ENCODE results near the gene RSBN1L. TPM values are rescaled to one million over a fixed set of nuclear protein-coding genes. Genes with fewer than 3 reads are reported as not detected.
"Not testable (repeated sequence)": the region's sequence is repeated elsewhere in the genome, so short reads cannot be mapped to it uniquely, and the experiment has no call there.

The RSBN1L gene
- total and polyA plus RNA-seq, 7 experiments from 2014 or later = 7.7 to 41.7 (median 21.9) TPM

- Histone ChIP-seq H3K27me3 (ENCODE audit: control insufficient read depth in 2 of 2, insufficient read depth in 2 of 2, low read length in 2 of 2) (no peaks in the 10 kb centered on the region), H3K36me3 (ENCODE audit: control insufficient read depth in 2 of 3, insufficient read depth in 3 of 3, low read length in 3 of 3) (no peaks in the 10 kb centered on the region), H3K27ac (ENCODE audit: low read depth, low read length) (no peak overlapping the region), H3K4me1 (ENCODE audit: control insufficient read depth in 2 of 2, insufficient read depth in 2 of 2, low read length in 2 of 2) (peaks cover 11 to 36% of the 10 kb centered on the region in 2 donors), H3K4me3 (ENCODE audit: low read length) (no peak overlapping the region), H3K9me3 (ENCODE audit: control insufficient read depth in 2 of 3, low read length in 3 of 3) (no peaks in the 10 kb centered on the region)
- ChIA-PET POLR2A (interaction anchor here (0.9 to 1.1 kb wide), 2 partner anchors 18 kb away, joined by 3 read pairs; no protein-coding TSS in a partner anchor), CTCF (interaction anchor here (0.6 to 1.3 kb wide), 3 partner anchors 15 to 92 kb away, joined by 3 to 5 read pairs (median 4); no protein-coding TSS in a partner anchor)
- Mint-ChIP-seq H3K27me3 (no peaks in the 10 kb centered on the region), H3K36me3 (peaks cover 2 to 16% (median 5%) of the 10 kb centered on the region in 5 donors), H3K27ac (peak overlapping the region in 2 of 9 donors; percentile 7 to 86), H3K9me3 (no peaks in the 10 kb centered on the region), H3K4me3 (peak overlapping the region in 9 of 10 donors; percentile 3 to 76 (median 43)), H3K4me1 (peaks cover 35 to 88% (median 60%) of the 10 kb centered on the region in 7 donors)
- ATAC-seq (no peak), DNase-seq (no peak)
- intact Hi-C loops (cut with micrococcal nuclease) = loop anchor here in 1 of 2 donors (1.0 kb wide), 1 partner anchor 7 kb away; no protein-coding TSS in a partner anchor
Observed at GRCh38 chr7:77702968-77703472, 6.8 kb downstream of the RSBN1L start.

- not testable (repeated sequence) for DNase-seq
- peaks cover 6 to 35% of the 10 kb centered on the region in 2 donors for H3K4me1 ChIP-seq (ENCODE audit: control insufficient read depth in 2 of 2, insufficient read depth in 2 of 2, low read length in 2 of 2)
- POLR2A ChIA-PET = interaction anchor here (0.9 to 1.1 kb wide), 2 partner anchors 18 kb away, joined by 3 read pairs; no protein-coding TSS in a partner anchor
Observed at GRCh38 chr7:77703669-77704068, 7.4 kb downstream of the RSBN1L start.

GRCh38 chr7:77707504-77707992, 11.3 kb downstream of the RSBN1L start:
- CTCF ChIA-PET = interaction anchor here (1.0 kb wide), 2 partner anchors 50 to 179 kb away, joined by 3 to 6 read pairs; no protein-coding TSS in a partner anchor
- Histone ChIP-seq H3K9me3 (ENCODE audit: control insufficient read depth in 2 of 3, low read length in 3 of 3) (no peaks in the 10 kb centered on the region), H3K27me3 (ENCODE audit: control insufficient read depth in 2 of 2, insufficient read depth in 2 of 2, low read length in 2 of 2) (no peaks in the 10 kb centered on the region), H3K4me3 (ENCODE audit: low read length) (no peak overlapping the region), H3K4me1 (ENCODE audit: control insufficient read depth in 2 of 2, insufficient read depth in 2 of 2, low read length in 2 of 2) (peaks cover 0 to 20% of the 10 kb centered on the region in 2 donors), H3K36me3 (ENCODE audit: control insufficient read depth in 2 of 3, insufficient read depth in 3 of 3, low read length in 3 of 3) (peaks cover 0 to 12% (median 0%) of the 10 kb centered on the region in 3 experiments), H3K27ac (ENCODE audit: low read depth, low read length) (no peak overlapping the region)
- peak overlapping the region in 1 of 10 donors; percentile 50 for H3K4me3 Mint-ChIP-seq
- H3K9me3 Mint-ChIP-seq = no peaks in the 10 kb centered on the region
- intact Hi-C loops (cut with micrococcal nuclease) = no loop called here
- POLR2A ChIA-PET = interaction anchor here (1.6 kb wide), 1 partner anchor 12 kb away, joined by 4 read pairs; no protein-coding TSS in a partner anchor
- H3K4me1 Mint-ChIP-seq = peaks cover 23 to 88% (median 56%) of the 10 kb centered on the region in 7 donors
- H3K36me3 Mint-ChIP-seq = peaks cover 0 to 37% (median 11%) of the 10 kb centered on the region in 5 donors
- no peaks in the 10 kb centered on the region for H3K27me3 Mint-ChIP-seq
- no peak for DNase-seq
- no peak overlapping the region for H3K27ac Mint-ChIP-seq
- no peak for ATAC-seq

More at GRCh38 chr7:77703669-77704068, 7.4 kb downstream of the RSBN1L start:
- H3K27ac ChIP-seq (ENCODE audit: low read depth, low read length); H3K9me3 Mint-ChIP-seq; H3K36me3 ChIP-seq (ENCODE audit: control insufficient read depth in 2 of 3, insufficient read depth in 3 of 3, low read length in 3 of 3); H3K27ac Mint-ChIP-seq; ATAC-seq; H3K27me3 Mint-ChIP-seq; intact Hi-C loops (cut with micrococcal nuclease); H3K9me3 ChIP-seq (ENCODE audit: control insufficient read depth in 2 of 3, low read length in 3 of 3); H3K27me3 ChIP-seq (ENCODE audit: control insufficient read depth in 2 of 2, insufficient read depth in 2 of 2, low read length in 2 of 2); H3K4me3 ChIP-seq (ENCODE audit: low read length): not testable (repeated sequence)
- Mint-ChIP-seq H3K4me1 (peaks cover 34 to 88% (median 60%) of the 10 kb centered on the region in 7 donors), H3K36me3 (peaks cover 4 to 20% (median 5%) of the 10 kb centered on the region in 5 donors), H3K4me3 (peak overlapping the region in 4 of 10 donors; percentile 29 to 76 (median 40))
- CTCF ChIA-PET = interaction anchor here (0.6 to 1.3 kb wide), 2 partner anchors 16 to 46 kb away, joined by 4 to 5 read pairs; no protein-coding TSS in a partner anchor

GRCh38 chr7:77710067-77710466, 13.8 kb downstream of the RSBN1L start:
- no peaks in the 10 kb centered on the region for H3K27me3 ChIP-seq (ENCODE audit: control insufficient read depth in 2 of 2, insufficient read depth in 2 of 2, low read length in 2 of 2)
- peak overlapping the region in 7 of 10 donors; percentile 1 to 42 (median 29) for H3K4me3 Mint-ChIP-seq
- ChIA-PET CTCF (no interaction called here), POLR2A (no interaction called here)
- H3K27me3 Mint-ChIP-seq = no peaks in the 10 kb centered on the region
- H3K36me3 ChIP-seq (ENCODE audit: control insufficient read depth in 2 of 3, insufficient read depth in 3 of 3, low read length in 3 of 3) = peaks cover 0 to 12% (median 0%) of the 10 kb centered on the region in 3 experiments
- H3K9me3 ChIP-seq (ENCODE audit: control insufficient read depth in 2 of 3, low read length in 3 of 3) = no peaks in the 10 kb centered on the region
- DNase-seq = no peak
- no peak for ATAC-seq
- no peak overlapping the region for H3K27ac ChIP-seq (ENCODE audit: low read depth, low read length)
- intact Hi-C loops (cut with micrococcal nuclease) = loop anchor here in 1 of 2 donors (1.0 kb wide), 1 partner anchor 8 kb away; no protein-coding TSS in a partner anchor
- peaks cover 0 to 7% of the 10 kb centered on the region in 2 donors for H3K4me1 ChIP-seq (ENCODE audit: control insufficient read depth in 2 of 2, insufficient read depth in 2 of 2, low read length in 2 of 2)
- H3K4me1 Mint-ChIP-seq = peaks cover 25 to 88% (median 55%) of the 10 kb centered on the region in 7 donors
- H3K36me3 Mint-ChIP-seq = peaks cover 0 to 41% (median 11%) of the 10 kb centered on the region in 5 donors
- H3K27ac Mint-ChIP-seq = peak overlapping the region in 6 of 9 donors; percentile 1 to 68 (median 6)
- H3K9me3 Mint-ChIP-seq = no peaks in the 10 kb centered on the region
- H3K4me3 ChIP-seq (ENCODE audit: low read length) = no peak overlapping the region

GRCh38 chr7:77710861-77711260, 14.6 kb downstream of the RSBN1L start:
- Mint-ChIP-seq H3K9me3 (no peaks in the 10 kb centered on the region), H3K27me3 (no peaks in the 10 kb centered on the region), H3K36me3 (peaks cover 0 to 41% (median 12%) of the 10 kb centered on the region in 5 donors), H3K27ac (peak overlapping the region in 1 of 9 donors; percentile 1), H3K4me1 (peaks cover 29 to 91% (median 62%) of the 10 kb centered on the region in 7 donors), H3K4me3 (peak overlapping the region in 1 of 10 donors; percentile 13)
- no peaks in the 10 kb centered on the region for H3K27me3 ChIP-seq (ENCODE audit: control insufficient read depth in 2 of 2, insufficient read depth in 2 of 2, low read length in 2 of 2)
- H3K36me3 ChIP-seq (ENCODE audit: control insufficient read depth in 2 of 3, insufficient read depth in 3 of 3, low read length in 3 of 3) = peaks cover 0 to 12% (median 0%) of the 10 kb centered on the region in 3 experiments
- DNase-seq (no peak), ATAC-seq (no peak)
- CTCF ChIA-PET = no interaction called here
- H3K27ac ChIP-seq (ENCODE audit: low read depth, low read length) = no peak overlapping the region
- H3K9me3 ChIP-seq (ENCODE audit: control insufficient read depth in 2 of 3, low read length in 3 of 3) = no peaks in the 10 kb centered on the region
- intact Hi-C loops (cut with micrococcal nuclease) = loop anchor here in 1 of 2 donors (1.0 kb wide), 1 partner anchor 9 kb away; no protein-coding TSS in a partner anchor
- H3K4me1 ChIP-seq (ENCODE audit: control insufficient read depth in 2 of 2, insufficient read depth in 2 of 2, low read length in 2 of 2) = peaks cover 4 to 7% of the 10 kb centered on the region in 2 donors
- no peak overlapping the region for H3K4me3 ChIP-seq (ENCODE audit: low read length)
- POLR2A ChIA-PET = no interaction called here

GRCh38 chr7:77714195-77714594, 17.9 kb downstream of the RSBN1L start:
- ChIA-PET POLR2A (no interaction called here), CTCF (interaction anchor here (0.6 kb wide), 1 partner anchor 17 kb away, joined by 4 read pairs; no protein-coding TSS in a partner anchor)
- peaks cover 26 to 90% (median 71%) of the 10 kb centered on the region in 7 donors for H3K4me1 Mint-ChIP-seq
- ATAC-seq (no peak), DNase-seq (no peak)
- intact Hi-C loops (cut with micrococcal nuclease) = loop anchor here in 1 of 2 donors (2.0 kb wide), 1 partner anchor 15 kb away; no protein-coding TSS in a partner anchor
- H3K27ac Mint-ChIP-seq = peak overlapping the region in 2 of 9 donors; percentile 19 to 41
- H3K27me3 ChIP-seq (ENCODE audit: control insufficient read depth in 2 of 2, insufficient read depth in 2 of 2, low read length in 2 of 2) = no peaks in the 10 kb centered on the region
- H3K4me1 ChIP-seq (ENCODE audit: control insufficient read depth in 2 of 2, insufficient read depth in 2 of 2, low read length in 2 of 2) = peaks cover 0 to 9% of the 10 kb centered on the region in 2 donors
- H3K9me3 ChIP-seq (ENCODE audit: control insufficient read depth in 2 of 3, low read length in 3 of 3) = no peaks in the 10 kb centered on the region
- H3K9me3 Mint-ChIP-seq = no peaks in the 10 kb centered on the region
- peaks cover 0 to 38% (median 14%) of the 10 kb centered on the region in 5 donors for H3K36me3 Mint-ChIP-seq
- H3K27me3 Mint-ChIP-seq = no peaks in the 10 kb centered on the region
- H3K27ac ChIP-seq (ENCODE audit: low read depth, low read length) = no peak overlapping the region
- H3K4me3 ChIP-seq (ENCODE audit: low read length) = no peak overlapping the region
- peak overlapping the region in 2 of 10 donors; percentile 0 to 3 for H3K4me3 Mint-ChIP-seq
- H3K36me3 ChIP-seq (ENCODE audit: control insufficient read depth in 2 of 3, insufficient read depth in 3 of 3, low read length in 3 of 3) = peaks cover 0 to 12% (median 0%) of the 10 kb centered on the region in 3 experiments
